Activated naive CD8-positive, alpha-beta T cell treated with anti-CD3 and anti-CD28 coated beads, Interleukin-2, amount 50 U/mL, for 16 hours (primary cell): ENCODE results near the gene CNKSR2.

Source experiments
- DNase-seq: peaks from one replicate; pipeline ENCODE4 v3.0.0-alpha.2; 2020; ENCODE audit warnings: low read depth, low spot score

CNKSR2 gene

GRCh38 chrX:21606002-21606401 is 231.8 kb downstream of the CNKSR2 start:
- DNase-seq = no peak

GRCh38 chrX:21610168-21610567 is 235.9 kb downstream of the CNKSR2 start:
- no peak for DNase-seq

- DNase-seq = no peak
Observed at GRCh38 chrX:21612154-21612553, 237.9 kb downstream of the CNKSR2 start.

- DNase-seq = no peak
Observed at GRCh38 chrX:21616386-21616785, 242.2 kb downstream of the CNKSR2 start.

- DNase-seq = no peak
Observed at GRCh38 chrX:21620234-21620633, 246.0 kb downstream of the CNKSR2 start.

- DNase-seq = no peak
Observed at GRCh38 chrX:21623778-21624501, 249.7 kb downstream of the CNKSR2 start.

- no peak for DNase-seq
Observed at GRCh38 chrX:21632027-21632426, 257.8 kb downstream of the CNKSR2 start.

GRCh38 chrX:21638311-21638710 is 264.1 kb downstream of the CNKSR2 start:
- DNase-seq = no peak

- no peak for DNase-seq
Observed at GRCh38 chrX:21639775-21640174, 265.6 kb downstream of the CNKSR2 start.

- DNase-seq = no peak
Observed at GRCh38 chrX:21645431-21645830, 271.2 kb downstream of the CNKSR2 start.

- no peak for DNase-seq
Observed at GRCh38 chrX:21645886-21646285, 271.7 kb downstream of the CNKSR2 start.

- no peak for DNase-seq
Observed at GRCh38 chrX:21655901-21656586, 281.8 kb downstream of the CNKSR2 start.

- DNase-seq = no peak
Observed at GRCh38 chrX:21656587-21657317, 282.5 kb downstream of the CNKSR2 start.

GRCh38 chrX:21657318-21658151 is 283.3 kb downstream of the CNKSR2 start:
- no peak for DNase-seq

GRCh38 chrX:21658152-21658737 is 284.0 kb downstream of the CNKSR2 start, which contains the start of gene KLHL34:
TSS of gene KLHL34 (minus strand) at chrX:21658330. CDS start at chrX:21657788, 542 bp downstream.
- no peak for DNase-seq

- no peak for DNase-seq
Observed at GRCh38 chrX:21658746-21659145, 284.5 kb downstream of the CNKSR2 start.

GRCh38 chrX:21659320-21659719 is 285.1 kb downstream of the CNKSR2 start:
- no peak for DNase-seq

- DNase-seq = no peak
Observed at GRCh38 chrX:21660156-21660555, 285.9 kb downstream of the CNKSR2 start.

- no peak for DNase-seq
Observed at GRCh38 chrX:21661316-21661715, 287.1 kb downstream of the CNKSR2 start.

- DNase-seq = no peak
Observed at GRCh38 chrX:21662761-21663160, 288.5 kb downstream of the CNKSR2 start.

- no peak for DNase-seq
Observed at GRCh38 chrX:21666252-21666651, 292.0 kb downstream of the CNKSR2 start.
